CD4-positive, alpha-beta T cell (primary cell): ENCODE data around the gene ELAVL1. TPM values are rescaled to one million over a fixed set of nuclear protein-coding genes. Genes with fewer than 3 reads are reported as not detected.

Source experiments
- ATAC-seq: fragments of 200-7000 bp; cut with Tn5 transposase; one replicate; pipeline ENCODE4 v1.10.0; 2022; ENCODE audit warnings: mild to moderate bottlenecking; ENCODE audit not compliant: poor library complexity
- CTCF ChIA-PET: fragments of 350-600 bp; sonication (Branson Sonifier 250); formaldehyde crosslinking; loops from one replicate; lab custom pipeline; 2021; ENCODE audit warnings: antibody characterized with exemption, inconsistent platforms; lab: Charles Lee
- POLR2A ChIA-PET: fragments of 350-600 bp; sonication (Branson Sonifier 250); formaldehyde crosslinking; loops from one replicate; lab custom pipeline; 2021; ENCODE audit warnings: antibody characterized with exemption, inconsistent platforms; lab: Charles Lee
- DNase-seq, 14 experiments: peaks; one replicate each; pipeline ENCODE4 v3.0.0-alpha.2; 2013 to 2020; ENCODE audit warnings: mixed read lengths in 2 of 14
- H3K27ac ChIP-seq, 2 donors: one replicate each; pipeline versions ENCODE4 v1.5.1 to v1.7.0; 2013; ENCODE audit warnings: low read length in 2 of 2, low read depth in 1 of 2, mild to moderate bottlenecking in 1 of 2
- H3K27me3 ChIP-seq, 2 experiments: 1 replicate in 1 of 2; 2 replicates in 1 of 2; pipeline versions ENCODE4 v1.6.1 to v1.7.0; 2013; ENCODE audit warnings: low read length in 2 of 2, control low read depth in 1 of 2, mild to moderate bottlenecking in 1 of 2, moderate library complexity in 1 of 2; ENCODE audit not compliant: insufficient read depth in 2 of 2, control insufficient read depth in 1 of 2
- H3K36me3 ChIP-seq: one replicate; pipeline ENCODE4 v1.6.1; 2013; ENCODE audit warnings: low read length, control low read depth; ENCODE audit not compliant: insufficient read depth
- H3K4me1 ChIP-seq: one replicate; pipeline ENCODE4 v1.6.1; 2013; ENCODE audit warnings: low read length, control low read depth; ENCODE audit not compliant: insufficient read depth
- H3K4me3 ChIP-seq: one replicate; pipeline ENCODE4 v1.5.1; 2013; ENCODE audit warnings: mild to moderate bottlenecking, low read length, moderate library complexity
- H3K9me3 ChIP-seq, 2 experiments: 1 replicate in 1 of 2; 2 replicates in 1 of 2; pipeline versions ENCODE4 v1.6.1 to v1.7.0; 2013; ENCODE audit warnings: low read length in 2 of 2, mild to moderate bottlenecking in 2 of 2, control low read depth in 1 of 2, moderate library complexity in 1 of 2; ENCODE audit not compliant: control insufficient read depth in 1 of 2, insufficient read depth in 1 of 2
- H3K27ac Mint-ChIP-seq: one replicate; pipeline ENCODE4 v1.8.0; 2020; ENCODE audit warnings: mixed read lengths
- H3K27me3 Mint-ChIP-seq: one replicate; pipeline ENCODE4 v1.8.0; 2021; ENCODE audit warnings: mixed read lengths
- H3K36me3 Mint-ChIP-seq: one replicate; pipeline ENCODE4 v1.8.0; 2021; ENCODE audit warnings: low read depth, mixed read lengths
- H3K4me1 Mint-ChIP-seq: one replicate; pipeline ENCODE4 v1.8.0; 2021; ENCODE audit warnings: low read depth, mixed read lengths
- H3K4me3 Mint-ChIP-seq: one replicate; pipeline ENCODE4 v1.8.0; 2020; ENCODE audit warnings: mild to moderate bottlenecking, mixed read lengths
- H3K9me3 Mint-ChIP-seq: one replicate; pipeline ENCODE4 v1.8.0; 2020; ENCODE audit warnings: mixed read lengths
- CTCF ChIP-seq: fragments of 200-600 bp; IDR thresholded peaks from one replicate; pipeline ENCODE4 v1.8.0; 2022; ENCODE audit warnings: antibody characterized with exemption, mild to moderate bottlenecking
- intact Hi-C, 2 experiments: fragments of 100-400 bp; cut with DNase I in 1 of 2; cut with micrococcal nuclease in 1 of 2; formaldehyde crosslinking; loops; one replicate each; pipeline versions ENCODE4 v1.15.1 to v1.9.0; 2023 to 2025; cut with DNase I, micrococcal nuclease
- total RNA-seq, 174 experiments: library from RNA in 2 of 174; stranded (reverse) in 2 of 174; gene quantifications; one replicate each; pipeline ENCODE4 v1.2.3 and lab custom pipeline; 2021 to 2026

ELAVL1 gene
- total RNA-seq, 2 experiments from 2014 or later, result 17.1 to 20.8 TPM

GRCh38 chr19:7968008-7968795, 37.2 kb downstream of the ELAVL1 start:
- Histone ChIP-seq H3K27ac (no peak overlapping the region), H3K4me3 (no peak overlapping the region), H3K4me1 (no peaks in the 10 kb centered on the region), H3K36me3 (peaks cover 73% of the 10 kb centered on the region), H3K27me3 (no peaks in the 10 kb centered on the region), H3K9me3 (no peaks in the 10 kb centered on the region)
- Mint-ChIP-seq H3K36me3 (peaks cover 52% of the 10 kb centered on the region), H3K27ac (no peak overlapping the region), H3K9me3 (no peaks in the 10 kb centered on the region), H3K27me3 (no peaks in the 10 kb centered on the region), H3K4me1 (no peaks in the 10 kb centered on the region), H3K4me3 (no peak overlapping the region)
- no peak for TF ChIP-seq CTCF
- no peak for DNase-seq
- POLR2A ChIA-PET, result no interaction called here
- intact Hi-C loops, result loop anchor here in 1 of 2 experiments (10.0 kb wide), 1 partner anchor 177 kb away; the partner anchor contains the start of gene FBN3
- no peak for ATAC-seq
- CTCF ChIA-PET, result no interaction called here

- H3K4me1 ChIP-seq, result no peaks in the 10 kb centered on the region
- Mint-ChIP-seq H3K4me1 (no peaks in the 10 kb centered on the region), H3K27me3 (no peaks in the 10 kb centered on the region), H3K4me3 (no peak overlapping the region), H3K9me3 (no peaks in the 10 kb centered on the region), H3K27ac (no peak overlapping the region), H3K36me3 (peaks cover 65% of the 10 kb centered on the region)
- H3K36me3 ChIP-seq, result peaks cover 73% of the 10 kb centered on the region
- H3K27me3 ChIP-seq, result no peaks in the 10 kb centered on the region
- no peak for DNase-seq
- H3K27ac ChIP-seq, result no peak overlapping the region
- ATAC-seq, result no peak
- no peak overlapping the region for H3K4me3 ChIP-seq
- ChIA-PET CTCF (no interaction called here), POLR2A (no interaction called here)
- no peak for TF ChIP-seq CTCF
- intact Hi-C loops, result loop anchor here in 1 of 2 experiments (10.0 kb wide), 1 partner anchor 179 kb away; the partner anchor contains the start of gene FBN3
- H3K9me3 ChIP-seq, result no peaks in the 10 kb centered on the region
Measured at GRCh38 chr19:7965921-7966665, 39.3 kb downstream of the ELAVL1 start.

GRCh38 chr19:7965259-7965841, 40.1 kb downstream of the ELAVL1 start:
- ChIA-PET POLR2A (no interaction called here), CTCF (no interaction called here)
- H3K4me3 Mint-ChIP-seq, result no peak overlapping the region
- TF ChIP-seq CTCF, result no peak
- H3K27ac ChIP-seq, result no peak overlapping the region
- H3K27ac Mint-ChIP-seq, result no peak overlapping the region
- peaks cover 63% of the 10 kb centered on the region for H3K36me3 Mint-ChIP-seq
- H3K36me3 ChIP-seq, result peaks cover 79% of the 10 kb centered on the region
- DNase-seq (no peak), ATAC-seq (no peak)
- H3K27me3 ChIP-seq, result no peaks in the 10 kb centered on the region
- no peaks in the 10 kb centered on the region for H3K9me3 Mint-ChIP-seq
- H3K9me3 ChIP-seq, result no peaks in the 10 kb centered on the region
- intact Hi-C loops, result loop anchor here in 1 of 2 experiments (10.0 kb wide), 1 partner anchor 179 kb away; the partner anchor contains the start of gene FBN3
- no peaks in the 10 kb centered on the region for H3K4me1 ChIP-seq
- no peaks in the 10 kb centered on the region for H3K4me1 Mint-ChIP-seq
- no peaks in the 10 kb centered on the region for H3K27me3 Mint-ChIP-seq
- no peak overlapping the region for H3K4me3 ChIP-seq
